ENCODE data around the gene UNC5CL. TPM values are rescaled to one million over a fixed set of nuclear protein-coding genes. Genes with fewer than 3 reads are reported as not detected.
A peak's percentile ranks its signal among the peaks of the same experiment; 100 is the strongest.

The UNC5CL gene
- total RNA-seq, 1 experiment from 2014 or later = 4.5 TPM

DNA sequence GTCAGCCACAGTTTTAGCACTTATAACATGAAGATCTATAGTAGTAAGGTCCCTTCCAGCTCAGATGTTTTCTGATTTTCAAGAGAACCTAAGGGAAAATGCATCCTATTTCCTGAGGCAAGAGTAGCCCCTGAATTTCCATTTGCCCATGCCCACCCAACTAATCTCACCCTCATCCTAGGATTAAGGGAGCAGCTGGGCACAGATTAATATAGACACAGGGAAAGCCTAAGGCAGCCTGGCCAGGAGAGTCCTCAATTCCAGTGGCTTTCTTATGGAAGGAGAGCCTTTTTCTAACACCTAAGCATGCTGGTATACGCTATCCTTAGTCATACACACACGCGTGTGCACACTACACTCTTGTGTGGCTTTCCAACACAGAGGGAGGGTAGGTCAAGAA lies 15.5 kb upstream of the UNC5CL start:
- Mint-ChIP-seq H3K27me3 (ENCODE audit: low read depth) (no peaks in the 10 kb centered on the region), H3K4me3 (no peak overlapping the region), H3K27ac (no peak overlapping the region), H3K4me1 (peaks cover 32% of the 10 kb centered on the region), H3K36me3 (no peaks in the 10 kb centered on the region), H3K9me3 (no peaks in the 10 kb centered on the region)
- DNase-seq (ENCODE audit: low spot score) (no peak), ATAC-seq (no peak)
- ChIA-PET CTCF (interaction anchor here (1.4 to 2.6 kb wide), 3 partner anchors 15 to 55 kb away, joined by 3 to 14 read pairs (median 13); partner anchors contain the start of gene UNC5CL), POLR2A (no interaction called here)
- no peak for TF ChIP-seq FOXJ3 (CRISPR knock-in tag; IDR thresholded peaks at IDR 0.05; ENCODE audit: borderline replicate concordance)
- TF ChIP-seq, protein P1, sequence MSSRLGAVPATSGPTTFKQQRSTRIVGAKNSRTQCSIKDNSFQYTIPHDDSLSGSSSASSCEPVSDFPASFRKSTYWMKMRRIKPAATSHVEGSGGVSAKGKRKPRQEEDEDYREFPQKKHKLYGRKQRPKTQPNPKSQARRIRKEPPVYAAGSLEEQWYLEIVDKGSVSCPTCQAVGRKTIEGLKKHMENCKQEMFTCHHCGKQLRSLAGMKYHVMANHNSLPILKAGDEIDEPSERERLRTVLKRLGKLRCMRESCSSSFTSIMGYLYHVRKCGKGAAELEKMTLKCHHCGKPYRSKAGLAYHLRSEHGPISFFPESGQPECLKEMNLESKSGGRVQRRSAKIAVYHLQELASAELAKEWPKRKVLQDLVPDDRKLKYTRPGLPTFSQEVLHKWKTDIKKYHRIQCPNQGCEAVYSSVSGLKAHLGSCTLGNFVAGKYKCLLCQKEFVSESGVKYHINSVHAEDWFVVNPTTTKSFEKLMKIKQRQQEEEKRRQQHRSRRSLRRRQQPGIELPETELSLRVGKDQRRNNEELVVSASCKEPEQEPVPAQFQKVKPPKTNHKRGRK (CRISPR knock-in tag; IDR thresholded peaks at IDR 0.05; ENCODE audit: borderline replicate concordance) = no peak
- no peak for TF ChIP-seq JAZF1 (CRISPR knock-in tag; IDR thresholded peaks at IDR 0.05)

- POLR2A ChIA-PET = interaction anchor here (1.1 kb wide), 2 partner anchors 19 to 1140 kb away, joined by 3 read pairs; partner anchors contain the start of genes NFYA and OARD1
- DNase-seq (ENCODE audit: low spot score) (no peak), ATAC-seq (no peak; the same call in 1 of the 2 replicates)
- H3K27me3 Mint-ChIP-seq (ENCODE audit: low read depth) = no peaks in the 10 kb centered on the region
- no peaks in the 10 kb centered on the region for H3K36me3 Mint-ChIP-seq
- H3K4me1 Mint-ChIP-seq = peaks cover 23% of the 10 kb centered on the region
- H3K4me3 Mint-ChIP-seq = no peak within 1 kb of the TSS
- TF ChIP-seq JUN (CRISPR knock-in tag; IDR thresholded peaks at IDR 0.05) (no peak), HMGXB4 (CRISPR knock-in tag; IDR thresholded peaks at IDR 0.05) (no peak), IRF1 (CRISPR knock-in tag; IDR thresholded peaks at IDR 0.05) (no peak), HMGA2 (CRISPR knock-in tag; IDR thresholded peaks at IDR 0.05) (no peak), TEAD4 (CRISPR knock-in tag; IDR thresholded peaks at IDR 0.05) (no peak), OVOL2 (CRISPR knock-in tag; IDR thresholded peaks at IDR 0.05; ENCODE audit: borderline replicate concordance) (no peak), NFE2L1 (CRISPR knock-in tag; IDR thresholded peaks at IDR 0.05) (no peak)
- TF ChIP-seq, protein P1 (CRISPR knock-in tag; IDR thresholded peaks at IDR 0.05; ENCODE audit: borderline replicate concordance) = no peak
- H3K27ac Mint-ChIP-seq = no peak within 1 kb of the TSS
- CTCF ChIA-PET = interaction anchor here (0.8 to 1.9 kb wide), 3 partner anchors 11 to 26 kb away, joined by 3 to 14 read pairs (median 5); partner anchors contain the start of genes TSPO2 and UNC5CL
- no peaks in the 10 kb centered on the region for H3K9me3 Mint-ChIP-seq
These were observed 14.0 kb upstream of the UNC5CL start, which contains the start of gene APOBEC2 for GRCh38 chr6:41053041-41053440. Gene APOBEC2 (plus strand): TSS chr6:41053202. CDS start chr6:41053348, 146 bp downstream.

GRCh38 chr6:41051873-41052272 lies 12.9 kb upstream of the UNC5CL start:
- Mint-ChIP-seq H3K27me3 (ENCODE audit: low read depth) (no peaks in the 10 kb centered on the region), H3K9me3 (no peaks in the 10 kb centered on the region), H3K4me1 (peaks cover 23% of the 10 kb centered on the region), H3K36me3 (no peaks in the 10 kb centered on the region), H3K4me3 (no peak overlapping the region), H3K27ac (0 out of 2 replicates have a peak overlapping the region, but pooled peaks have one; percentile 0)
- TF ChIP-seq, protein P2, sequence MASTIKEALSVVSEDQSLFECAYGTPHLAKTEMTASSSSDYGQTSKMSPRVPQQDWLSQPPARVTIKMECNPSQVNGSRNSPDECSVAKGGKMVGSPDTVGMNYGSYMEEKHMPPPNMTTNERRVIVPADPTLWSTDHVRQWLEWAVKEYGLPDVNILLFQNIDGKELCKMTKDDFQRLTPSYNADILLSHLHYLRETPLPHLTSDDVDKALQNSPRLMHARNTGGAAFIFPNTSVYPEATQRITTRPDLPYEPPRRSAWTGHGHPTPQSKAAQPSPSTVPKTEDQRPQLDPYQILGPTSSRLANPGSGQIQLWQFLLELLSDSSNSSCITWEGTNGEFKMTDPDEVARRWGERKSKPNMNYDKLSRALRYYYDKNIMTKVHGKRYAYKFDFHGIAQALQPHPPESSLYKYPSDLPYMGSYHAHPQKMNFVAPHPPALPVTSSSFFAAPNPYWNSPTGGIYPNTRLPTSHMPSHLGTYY (CRISPR knock-in tag; IDR thresholded peaks at IDR 0.05) = no peak
- TF ChIP-seq ZNF532 (CRISPR knock-in tag; IDR thresholded peaks at IDR 0.05; ENCODE audit: borderline replicate concordance) (no peak), ZNF423 (CRISPR knock-in tag; IDR thresholded peaks at IDR 0.05) (no peak), SMAD3 (CRISPR knock-in tag; IDR thresholded peaks at IDR 0.05; ENCODE audit: borderline replicate concordance) (no peak), ETV6 (CRISPR knock-in tag; IDR thresholded peaks at IDR 0.05) (no peak), ZNF138 (CRISPR knock-in tag; conservative IDR thresholded peaks at IDR 0.05) (no peak), JAZF1 (CRISPR knock-in tag; IDR thresholded peaks at IDR 0.05) (no peak), HMGA2 (CRISPR knock-in tag; IDR thresholded peaks at IDR 0.05) (no peak), PRRX2 (CRISPR knock-in tag; IDR thresholded peaks at IDR 0.05) (no peak)
- TF ChIP-seq, protein P3, sequence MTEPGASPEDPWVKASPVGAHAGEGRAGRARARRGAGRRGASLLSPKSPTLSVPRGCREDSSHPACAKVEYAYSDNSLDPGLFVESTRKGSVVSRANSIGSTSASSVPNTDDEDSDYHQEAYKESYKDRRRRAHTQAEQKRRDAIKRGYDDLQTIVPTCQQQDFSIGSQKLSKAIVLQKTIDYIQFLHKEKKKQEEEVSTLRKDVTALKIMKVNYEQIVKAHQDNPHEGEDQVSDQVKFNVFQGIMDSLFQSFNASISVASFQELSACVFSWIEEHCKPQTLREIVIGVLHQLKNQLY (CRISPR knock-in tag; IDR thresholded peaks at IDR 0.05) = no peak
- ATAC-seq (no peak), DNase-seq (ENCODE audit: low spot score) (no peak)
- POLR2A ChIA-PET = no interaction called here
- CTCF ChIA-PET = no interaction called here

Measured in WTC11 (cell line).